Upper lobe of left lung (tissue), 6 donors: Measurements from ENCODE around the gene DCN. TPM values are rescaled to one million over a fixed set of nuclear protein-coding genes. Genes with fewer than 3 reads are reported as not detected.
A peak's percentile ranks its signal among the peaks of the same experiment; 100 is the strongest.

Experiments
- ATAC-seq, 2 donors: fragments of 200-7000 bp; cut with Tn5 transposase; one replicate each; pipeline ENCODE4 v1.9.1; 2022; ENCODE audit warnings: mild to moderate bottlenecking in 2 of 2, moderate library complexity in 2 of 2; ENCODE audit not compliant: low FRiP score in 2 of 2
- DNase-seq, 2 donors: peaks; one replicate each; pipeline ENCODE4 v3.0.0-alpha.2; 2019 to 2020
- H3K27ac ChIP-seq, 4 donors: fragments of 200-600 bp; sonication (generic); one replicate each; pipeline ENCODE4 v1.5.1; 2016 to 2019
- H3K27me3 ChIP-seq, 4 donors: fragments of 200-600 bp; sonication (generic); one replicate each; pipeline ENCODE4 v1.5.1; 2017 to 2019
- H3K36me3 ChIP-seq, 4 donors: fragments of 200-600 bp; sonication (generic); one replicate each; pipeline ENCODE4 v1.5.1; 2016 to 2019
- H3K4me1 ChIP-seq, 4 donors: fragments of 200-600 bp; sonication (generic); one replicate each; pipeline ENCODE4 v1.5.1; 2018 to 2019
- H3K4me3 ChIP-seq, 4 donors: fragments of 200-600 bp; sonication (generic); one replicate each; pipeline ENCODE4 v1.5.1; 2017 to 2019; ENCODE audit warnings: mild to moderate bottlenecking in 2 of 4, moderate library complexity in 1 of 4
- H3K9me3 ChIP-seq, 4 donors: fragments of 200-600 bp; sonication (generic); one replicate each; pipeline ENCODE4 v1.5.1; 2018 to 2019
- EP300 ChIP-seq, 4 donors: sonication (generic); formaldehyde crosslinking; IDR thresholded peaks; one replicate each; pipeline ENCODE4 v1.5.1; 2017; ENCODE audit warnings: antibody characterized with exemption in 4 of 4, control low read depth in 2 of 4
- POLR2A ChIP-seq, 4 donors: fragments of 450-650 bp; IDR thresholded peaks; one replicate each; pipeline ENCODE4 v1.5.1; 2016 to 2017; ENCODE audit warnings: antibody characterized with exemption in 4 of 4, mild to moderate bottlenecking in 2 of 4
- POLR2AphosphoS5 ChIP-seq, 2 donors: sonication (generic); formaldehyde crosslinking; IDR thresholded peaks; one replicate each; pipeline ENCODE4 v1.5.1; 2017; ENCODE audit warnings: antibody characterized with exemption in 2 of 2
- WGBS, 2 donors: methylation state at CpG; one replicate each; pipeline ENCODE4 v1.1.5; 2017 to 2018; 5-methylcytosine and 5-hydroxymethylcytosine counted together
- total RNA-seq, 6 donors: library from RNA; depleted of rRNA in 4 of 6; stranded (reverse); fragments of >200 nt in 4 of 6; gene quantifications; one replicate each; pipeline versions ENCODE4 v1.1.0 to v1.2.1, GENCODE V29; 2016 to 2021
- TF ChIP-seq, protein P1 (sequence below), 6 experiments: fragments of 450-650 bp in 4 of 6; fragments of 200-600 bp in 2 of 6; sonication (generic) in 2 of 6; IDR thresholded peaks; one replicate each; pipeline ENCODE4 v1.5.1; 2016 to 2019; ENCODE audit warnings: antibody characterized with exemption in 6 of 6
- donor health status: DM: no; HTN: no; CAD: no; lungs with moderate emphysema.
- donor health status: DM: no; HTN: yes; CAD: no; lungs with severe emphysema.

DCN gene
- total RNA-seq, 6 donors from 2014 or later, result 163 to 1,140 (median 478) TPM

DNA sequence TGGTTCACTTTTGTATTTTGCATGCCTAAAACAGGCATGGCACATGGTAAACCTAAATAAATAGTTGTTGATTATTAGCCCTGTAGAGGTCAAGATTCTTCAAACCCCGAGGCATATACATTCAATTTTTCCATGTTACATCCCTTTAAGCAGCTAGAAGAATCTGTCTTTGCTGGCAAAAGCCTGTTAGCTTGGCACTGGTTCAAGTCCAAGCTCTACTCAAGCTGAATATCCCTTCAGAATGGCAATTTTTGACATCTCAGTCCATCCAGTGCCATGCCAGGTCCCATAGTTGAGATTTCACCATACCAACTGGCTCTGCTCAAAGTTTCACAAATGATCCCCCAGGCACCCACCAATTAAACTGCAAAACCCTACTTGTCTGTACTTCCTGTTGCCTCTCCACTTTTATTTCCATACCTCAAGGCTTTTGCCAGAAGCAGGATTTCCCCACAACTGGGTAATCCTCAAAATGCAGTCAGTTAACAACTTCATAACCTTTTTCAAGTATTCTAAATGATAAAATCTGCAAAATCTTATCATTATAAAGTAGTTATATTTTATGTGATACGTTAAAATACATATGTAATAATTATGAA lies 9.0 kb upstream of the DCN start:
- H3K4me1 ChIP-seq, result no peaks in the 10 kb centered on the region
- H3K27ac ChIP-seq, result no peak overlapping the region
- DNase-seq (no peak), ATAC-seq (no peak)
- H3K27me3 ChIP-seq, result no peaks in the 10 kb centered on the region
- WGBS, 2 donors, result 60 to 62% methylated on average over 2 of the region's 2 CpGs
- H3K9me3 ChIP-seq, result peaks cover 0 to 6% (median 0%) of the 10 kb centered on the region in 4 donors
- TF ChIP-seq, protein P1, sequence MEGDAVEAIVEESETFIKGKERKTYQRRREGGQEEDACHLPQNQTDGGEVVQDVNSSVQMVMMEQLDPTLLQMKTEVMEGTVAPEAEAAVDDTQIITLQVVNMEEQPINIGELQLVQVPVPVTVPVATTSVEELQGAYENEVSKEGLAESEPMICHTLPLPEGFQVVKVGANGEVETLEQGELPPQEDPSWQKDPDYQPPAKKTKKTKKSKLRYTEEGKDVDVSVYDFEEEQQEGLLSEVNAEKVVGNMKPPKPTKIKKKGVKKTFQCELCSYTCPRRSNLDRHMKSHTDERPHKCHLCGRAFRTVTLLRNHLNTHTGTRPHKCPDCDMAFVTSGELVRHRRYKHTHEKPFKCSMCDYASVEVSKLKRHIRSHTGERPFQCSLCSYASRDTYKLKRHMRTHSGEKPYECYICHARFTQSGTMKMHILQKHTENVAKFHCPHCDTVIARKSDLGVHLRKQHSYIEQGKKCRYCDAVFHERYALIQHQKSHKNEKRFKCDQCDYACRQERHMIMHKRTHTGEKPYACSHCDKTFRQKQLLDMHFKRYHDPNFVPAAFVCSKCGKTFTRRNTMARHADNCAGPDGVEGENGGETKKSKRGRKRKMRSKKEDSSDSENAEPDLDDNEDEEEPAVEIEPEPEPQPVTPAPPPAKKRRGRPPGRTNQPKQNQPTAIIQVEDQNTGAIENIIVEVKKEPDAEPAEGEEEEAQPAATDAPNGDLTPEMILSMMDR (IDR thresholded peaks at IDR 0.05), result no peak
- H3K36me3 ChIP-seq, result no peaks in the 10 kb centered on the region
- H3K4me3 ChIP-seq, result no peak overlapping the region

DNA sequence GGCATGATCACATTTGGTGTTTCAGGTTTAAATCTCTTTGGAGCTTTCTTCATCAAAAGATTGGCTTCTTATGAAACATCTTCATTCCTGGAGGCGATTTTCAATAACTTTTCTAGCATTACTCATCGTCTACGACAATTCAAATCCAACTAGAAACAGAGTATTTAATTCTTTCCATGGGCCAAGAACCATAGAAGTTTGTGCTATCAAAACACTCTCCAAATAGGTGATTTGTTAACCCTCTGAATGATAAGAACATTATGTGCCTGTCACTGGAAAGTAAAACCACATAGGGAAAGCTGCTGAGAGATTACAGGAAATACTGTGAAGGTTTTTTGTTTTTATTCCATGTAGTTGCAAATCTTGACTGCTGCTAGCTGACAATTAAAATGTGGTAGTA lies 6.9 kb upstream of the DCN start:
- Histone ChIP-seq H3K9me3 (no peaks in the 10 kb centered on the region), H3K36me3 (no peaks in the 10 kb centered on the region), H3K27ac (peak overlapping the region in 1 of 4 donors; percentile 3), H3K4me3 (no peak overlapping the region), H3K4me1 (no peaks in the 10 kb centered on the region), H3K27me3 (no peaks in the 10 kb centered on the region)
- ATAC-seq, result peak in 1 of 2 donors; percentile 64
- TF ChIP-seq POLR2A (IDR thresholded peaks at IDR 0.05), result no peak
- TF ChIP-seq POLR2AphosphoS5 (IDR thresholded peaks at IDR 0.05), result no peak
- TF ChIP-seq, protein P1 (IDR thresholded peaks at IDR 0.05), result no peak
- no peak for TF ChIP-seq EP300 (IDR thresholded peaks at IDR 0.05)
- 55 to 58% methylated on average over 3 of the region's 3 CpGs for WGBS, 2 donors
- no peak for DNase-seq

DNA sequence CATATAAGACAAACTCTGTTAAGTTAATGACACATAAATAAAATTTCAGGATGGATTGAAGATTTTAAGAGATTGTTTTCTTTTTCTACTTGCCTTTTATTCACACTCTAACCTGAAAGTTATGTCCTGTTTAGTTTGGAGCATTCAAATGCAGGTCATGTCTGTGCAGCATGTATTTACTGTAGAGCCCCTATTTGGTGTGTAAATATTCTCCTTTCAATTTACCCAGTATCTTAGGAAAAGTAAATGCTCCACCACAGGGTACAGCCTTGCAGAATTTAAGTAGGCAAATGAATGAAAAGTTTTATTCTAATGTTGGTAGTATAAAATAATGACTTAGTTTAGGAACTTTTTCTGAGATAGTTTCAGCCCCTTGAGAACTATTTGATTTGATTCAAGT lies 6.2 kb upstream of the DCN start:
- Histone ChIP-seq H3K36me3 (no peaks in the 10 kb centered on the region), H3K27ac (no peak overlapping the region), H3K27me3 (no peaks in the 10 kb centered on the region), H3K4me3 (no peak overlapping the region), H3K4me1 (no peaks in the 10 kb centered on the region), H3K9me3 (no peaks in the 10 kb centered on the region)
- TF ChIP-seq POLR2AphosphoS5 (IDR thresholded peaks at IDR 0.05) (no peak), POLR2A (IDR thresholded peaks at IDR 0.05) (no peak), EP300 (IDR thresholded peaks at IDR 0.05) (no peak)
- TF ChIP-seq, protein P1 (IDR thresholded peaks at IDR 0.05), result no peak
- DNase-seq (no peak), ATAC-seq (no peak)

DNA sequence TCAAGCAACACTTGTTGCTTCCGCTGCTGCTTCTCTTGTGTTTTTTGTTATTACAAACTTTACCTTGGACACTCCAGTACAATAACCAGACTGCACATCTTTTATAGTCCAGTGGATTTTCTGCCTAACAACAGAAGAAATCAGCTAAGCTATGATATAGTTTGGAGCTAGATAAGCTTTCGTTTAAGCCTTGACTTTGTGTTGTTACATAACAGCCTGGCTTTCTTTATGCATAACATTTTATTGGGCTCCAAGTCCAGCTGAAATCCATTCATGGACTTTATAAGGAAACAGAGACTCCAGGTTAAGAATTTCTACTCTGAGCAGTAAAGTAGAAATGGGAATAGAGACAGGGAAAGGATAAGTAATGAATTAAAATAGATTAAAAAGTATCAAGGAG lies 3.5 kb upstream of the DCN start:
- Histone ChIP-seq H3K4me1 (no peaks in the 10 kb centered on the region), H3K27ac (peak overlapping the region in 1 of 4 donors; percentile 29), H3K9me3 (no peaks in the 10 kb centered on the region), H3K4me3 (no peak overlapping the region), H3K36me3 (no peaks in the 10 kb centered on the region), H3K27me3 (no peaks in the 10 kb centered on the region)
- TF ChIP-seq EP300 (IDR thresholded peaks at IDR 0.05) (no peak), POLR2AphosphoS5 (IDR thresholded peaks at IDR 0.05) (no peak), POLR2A (IDR thresholded peaks at IDR 0.05) (no peak)
- TF ChIP-seq, protein P1 (IDR thresholded peaks at IDR 0.05), result no peak
- ATAC-seq (no peak), DNase-seq (no peak)
- 78 to 85% methylated on average over 2 of the region's 2 CpGs for WGBS, 2 donors

DNA sequence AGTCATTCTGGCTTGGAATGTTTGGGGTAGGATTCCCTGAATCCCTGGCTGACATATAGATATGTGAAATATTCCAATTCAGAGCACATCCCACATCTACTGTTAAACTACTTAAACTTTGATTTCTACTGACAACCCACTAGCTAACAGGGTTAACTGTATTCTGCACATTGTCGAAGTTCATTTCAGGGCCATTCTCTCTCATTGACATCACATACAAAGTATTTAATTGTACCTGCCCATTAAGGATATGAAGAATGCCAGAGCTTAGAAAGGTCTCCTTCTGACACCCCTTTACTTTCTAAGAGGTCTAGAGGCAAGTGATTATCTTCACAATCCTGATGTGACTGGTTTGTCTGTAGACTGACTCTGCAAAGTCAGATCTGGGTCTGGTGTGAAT lies 2.8 kb upstream of the DCN start:
- no peaks in the 10 kb centered on the region for H3K27me3 ChIP-seq
- H3K9me3 ChIP-seq, result no peaks in the 10 kb centered on the region
- WGBS, 2 donors, result 84 to 96% methylated on average over 1 of the region's 1 CpG
- TF ChIP-seq, protein P1 (IDR thresholded peaks at IDR 0.05), result no peak
- TF ChIP-seq EP300 (IDR thresholded peaks at IDR 0.05), result no peak
- no peak for TF ChIP-seq POLR2AphosphoS5 (IDR thresholded peaks at IDR 0.05)
- no peak for TF ChIP-seq POLR2A (IDR thresholded peaks at IDR 0.05)
- peak overlapping the region in 1 of 4 donors; percentile 29 for H3K27ac ChIP-seq
- ATAC-seq (no peak), DNase-seq (no peak)
- H3K36me3 ChIP-seq, result no peaks in the 10 kb centered on the region
- no peak overlapping the region for H3K4me3 ChIP-seq
- H3K4me1 ChIP-seq, result no peaks in the 10 kb centered on the region
